Mammary epithelial cell (primary cell): Measurements from ENCODE around the gene ORAI2.

Source experiments
- CTCF ChIP-seq, 2 donors: IDR thresholded peaks in 1 of 2; conservative IDR thresholded peaks in 1 of 2; 2 replicates each; pipeline ENCODE4 v1.5.1; 2011 to 2012; ENCODE audit warnings: inconsistent platforms in 2 of 2, low read length in 2 of 2, mild to moderate bottlenecking in 2 of 2, control low read depth in 1 of 2, low read depth in 1 of 2; ENCODE audit not compliant: insufficient read depth in 1 of 2; ENCODE audit errors: extremely low read depth in 1 of 2
- EZH2 ChIP-seq: IDR thresholded peaks from 2 replicates; pipeline ENCODE4 v1.6.1; 2012; ENCODE audit warnings: low read length, inconsistent platforms, borderline replicate concordance

GRCh38 chr7:102395873-102396709 lies 37.3 kb upstream of the ORAI2 start, which contains the start of gene PRKRIP1:
- TF ChIP-seq CTCF (conservative IDR thresholded peaks at IDR 0.05 in 1 of 2, IDR thresholded peaks at IDR 0.05 in 1 of 2; ENCODE audit: extremely low read depth in 1 of 2, insufficient read depth in 1 of 2, low read depth in 1 of 2, low read length in 2 of 2): no peak
- TF ChIP-seq EZH2: no peak
